HG03135 (cell line): ENCODE measurements around the gene SYDE1.
"Not testable (repeated sequence)": the region's sequence is repeated elsewhere in the genome, so short reads cannot be mapped to it uniquely, and the experiment has no call there.

Experiments used
- ATAC-seq: cut with Tn5 transposase; IDR thresholded peaks from one replicate; pipeline ENCODE4 v1.9.1; 2021; ENCODE audit warnings: mild to moderate bottlenecking, moderate library complexity; ENCODE audit not compliant: unreplicated experiment

SYDE1 gene

DNA sequence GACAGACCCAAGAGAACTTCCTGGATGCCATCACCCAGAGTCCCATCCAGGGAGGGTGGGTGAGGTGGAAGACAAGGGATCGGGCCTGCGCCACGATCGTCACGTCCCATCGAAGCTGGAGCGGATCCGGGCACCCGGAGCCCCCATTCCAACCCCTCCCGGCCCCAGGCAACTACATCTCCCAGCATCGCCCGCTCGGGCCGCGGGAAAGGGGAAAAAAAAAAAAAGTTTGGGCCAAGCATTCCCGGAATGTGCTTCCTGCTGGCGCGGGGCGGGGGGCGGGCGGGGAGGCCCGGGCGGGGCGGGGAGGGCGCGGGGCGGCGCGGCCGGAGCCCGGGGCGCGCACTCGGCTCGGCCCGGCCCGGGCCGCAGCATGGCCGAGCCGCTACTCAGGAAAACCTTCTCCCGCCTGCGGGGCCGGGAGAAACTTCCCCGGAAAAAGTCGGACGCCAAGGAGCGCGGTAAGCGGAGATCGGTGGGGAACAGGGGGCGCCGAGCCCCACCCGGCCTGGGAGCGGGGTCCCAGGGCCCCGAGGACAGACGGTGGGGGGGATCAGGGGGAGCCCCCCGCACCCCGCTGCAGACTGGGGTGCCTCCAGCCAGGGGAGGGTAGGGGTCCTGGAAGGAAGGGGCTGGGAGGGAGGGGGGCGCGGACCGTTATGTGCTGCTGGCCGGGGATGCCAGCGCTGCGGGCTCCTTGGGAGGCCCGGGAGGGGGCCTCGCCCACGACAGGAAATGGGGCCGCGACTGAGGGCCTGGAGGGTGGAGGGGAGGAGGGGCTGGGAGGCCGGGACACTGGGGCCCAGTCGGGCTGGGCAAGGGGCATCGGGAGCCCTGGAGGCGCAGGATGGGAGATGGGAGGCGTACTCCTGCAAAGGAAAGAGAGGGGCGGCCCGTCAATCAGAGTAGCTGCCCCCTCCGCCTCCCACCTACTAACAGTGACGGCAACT, at the start of gene SYDE1:
SYDE1 (plus strand) TSS at position 341 of the 950 bp plus-strand sequence; CDS start at position 374, 33 bp downstream.
- ATAC-seq: no peak

- ATAC-seq: no peak
These were observed 45.2 kb upstream of the SYDE1 start for GRCh38 chr19:15062036-15062435.

- ATAC-seq: not testable (repeated sequence)
These were observed 36.8 kb upstream of the SYDE1 start for GRCh38 chr19:15070386-15070785.

- ATAC-seq: no peak
These were observed 34.1 kb upstream of the SYDE1 start for GRCh38 chr19:15072930-15073647.

GRCh38 chr19:15074371-15074770, 32.8 kb upstream of the SYDE1 start:
- ATAC-seq: no peak

DNA sequence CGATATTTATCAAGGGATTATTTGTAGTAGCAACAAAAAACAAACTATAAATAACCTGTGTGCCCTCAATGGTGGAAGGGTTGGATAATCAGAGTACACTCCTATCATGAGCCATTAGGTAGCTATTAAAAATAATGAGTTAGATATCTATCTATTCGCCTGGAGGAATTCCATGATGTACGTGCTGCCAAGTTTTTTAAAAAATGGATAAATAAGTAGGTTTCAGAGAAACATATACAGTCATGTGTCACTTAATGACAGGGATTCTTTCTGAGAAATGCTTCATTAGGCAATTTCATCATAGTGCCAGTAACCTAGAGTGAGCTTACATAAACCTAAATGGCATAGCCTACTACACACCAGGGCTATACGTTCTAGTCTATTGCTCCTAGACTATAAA, 31.4 kb upstream of the SYDE1 start:
- ATAC-seq: no peak

- ATAC-seq: not testable (repeated sequence)
These were observed 27.2 kb upstream of the SYDE1 start for GRCh38 chr19:15080002-15080401.

- no peak for ATAC-seq
These were observed 25.3 kb upstream of the SYDE1 start, which contains the start of gene OR1I1 for GRCh38 chr19:15081911-15082310. Gene OR1I1, plus strand, starts transcription at chr19:15082211. Its CDS starts 4,855 bp downstream, at chr19:15087066.

DNA sequence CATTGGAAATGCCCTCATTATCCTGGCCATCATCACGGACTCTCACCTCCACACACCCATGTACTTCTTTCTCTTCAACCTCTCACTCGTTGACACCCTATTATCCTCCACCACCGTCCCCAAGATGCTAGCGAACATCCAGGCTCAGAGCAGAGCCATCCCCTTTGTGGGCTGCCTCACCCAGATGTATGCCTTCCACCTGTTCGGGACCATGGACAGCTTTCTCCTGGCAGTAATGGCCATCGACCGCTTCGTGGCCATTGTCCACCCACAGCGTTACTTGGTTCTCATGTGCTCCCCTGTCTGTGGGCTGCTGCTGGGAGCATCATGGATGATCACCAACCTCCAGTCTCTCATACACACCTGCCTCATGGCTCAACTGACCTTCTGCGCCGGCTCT, 20.0 kb upstream of the SYDE1 start:
- ATAC-seq: no peak

GRCh38 chr19:15091918-15092753, 15.1 kb upstream of the SYDE1 start:
- ATAC-seq: no peak

DNA sequence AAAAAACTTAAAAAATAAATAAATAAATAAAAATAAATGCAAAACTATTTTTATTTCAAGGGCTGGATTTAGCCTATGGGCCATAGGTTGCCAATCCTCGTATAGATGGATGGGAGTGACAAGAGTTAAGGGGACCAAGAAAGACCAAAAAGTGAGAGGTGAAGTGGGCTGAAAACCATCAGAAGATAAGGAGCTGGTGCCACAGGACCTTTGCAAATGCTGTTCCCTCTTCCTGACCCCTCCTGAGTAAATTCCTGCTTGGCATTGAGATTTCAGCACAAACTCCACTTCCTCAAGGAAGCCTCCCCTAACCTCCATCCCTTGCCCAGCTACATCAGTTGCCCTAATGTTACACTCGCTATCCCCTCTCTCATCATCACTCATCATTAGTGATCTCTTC, 14.2 kb upstream of the SYDE1 start:
- no peak for ATAC-seq

- ATAC-seq: no peak
These were observed 11.0 kb upstream of the SYDE1 start for GRCh38 chr19:15096223-15096622.

DNA sequence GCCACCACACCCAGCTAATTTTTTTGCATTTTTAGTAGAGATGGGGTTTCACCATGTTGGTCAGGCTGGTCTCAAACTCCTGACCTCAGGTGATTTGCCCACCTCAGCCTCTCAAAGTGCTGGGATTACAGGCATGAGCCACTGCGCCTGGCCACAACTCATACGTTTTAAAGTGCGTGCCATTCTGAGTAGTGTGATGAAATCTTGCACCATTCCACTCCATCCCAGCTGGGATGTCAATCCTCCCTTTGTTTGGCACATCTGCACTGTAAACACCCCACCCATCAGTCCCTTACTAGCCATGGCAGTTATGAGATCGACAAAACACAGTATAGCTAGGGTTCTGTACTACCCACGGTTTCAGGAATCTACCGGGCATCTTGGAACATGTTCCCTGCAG, 9.2 kb upstream of the SYDE1 start:
- ATAC-seq: not testable (repeated sequence)

GRCh38 chr19:15098460-15098859, 8.7 kb upstream of the SYDE1 start:
- ATAC-seq: no peak

DNA sequence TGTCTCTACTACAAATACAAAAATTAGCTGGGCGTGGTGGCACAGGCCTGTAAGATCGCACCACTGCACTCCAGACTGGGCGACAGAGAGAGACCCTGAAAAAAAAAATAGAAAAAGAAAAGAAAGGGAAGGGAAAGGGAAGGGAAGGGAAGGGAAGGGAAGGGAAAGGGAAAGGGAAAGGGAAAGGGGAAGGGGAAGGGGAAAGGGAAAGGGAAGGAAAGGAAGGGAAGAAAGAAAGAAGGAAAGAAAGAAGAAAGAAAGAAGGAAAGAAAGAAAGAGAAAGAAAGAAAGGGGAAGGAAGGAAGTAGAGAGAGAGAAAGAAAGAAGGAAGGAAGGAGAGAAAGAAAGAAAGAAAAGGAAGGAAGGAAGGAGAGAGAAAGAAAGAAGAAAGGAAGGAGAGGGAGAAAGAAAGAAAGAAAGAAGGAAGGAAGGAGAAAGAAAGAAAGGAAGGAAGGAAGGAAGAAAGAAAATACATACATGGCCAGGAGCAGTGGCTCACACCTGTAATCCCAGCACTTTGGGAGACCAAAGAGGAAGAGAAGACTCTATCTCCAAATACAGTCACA, 8.1 kb upstream of the SYDE1 start:
- ATAC-seq: no peak

DNA sequence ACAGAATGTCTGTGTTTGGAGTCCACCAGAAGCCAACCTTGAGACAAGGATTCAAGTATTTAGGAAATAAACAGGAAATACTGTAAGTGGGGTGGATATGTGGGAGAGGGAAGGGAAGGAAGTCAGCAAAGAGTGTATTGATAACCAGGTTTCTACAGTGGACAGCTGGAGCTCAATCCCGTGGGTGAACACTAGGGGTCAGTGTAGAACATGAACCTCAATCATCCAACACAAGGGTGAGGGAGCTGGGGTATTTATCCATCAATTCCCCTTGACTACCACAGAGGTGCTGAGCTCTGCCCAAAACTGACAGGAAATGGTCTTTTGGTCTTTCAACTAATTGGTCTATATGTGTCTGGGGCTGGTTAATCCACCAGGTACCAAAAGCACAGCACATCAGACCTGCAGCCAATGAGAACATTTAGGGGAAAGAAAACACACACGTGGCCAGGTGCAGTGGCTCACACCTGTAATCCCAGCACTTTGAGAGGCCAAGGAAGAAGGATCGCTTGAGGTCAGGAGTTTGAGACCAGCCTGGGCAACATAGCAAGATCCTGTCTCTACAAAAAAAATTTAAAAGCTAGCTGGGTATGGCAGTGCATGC, 5.6 kb upstream of the SYDE1 start:
- ATAC-seq: no peak

- no peak for ATAC-seq
These were observed 3.2 kb upstream of the SYDE1 start for GRCh38 chr19:15104003-15104402.

DNA sequence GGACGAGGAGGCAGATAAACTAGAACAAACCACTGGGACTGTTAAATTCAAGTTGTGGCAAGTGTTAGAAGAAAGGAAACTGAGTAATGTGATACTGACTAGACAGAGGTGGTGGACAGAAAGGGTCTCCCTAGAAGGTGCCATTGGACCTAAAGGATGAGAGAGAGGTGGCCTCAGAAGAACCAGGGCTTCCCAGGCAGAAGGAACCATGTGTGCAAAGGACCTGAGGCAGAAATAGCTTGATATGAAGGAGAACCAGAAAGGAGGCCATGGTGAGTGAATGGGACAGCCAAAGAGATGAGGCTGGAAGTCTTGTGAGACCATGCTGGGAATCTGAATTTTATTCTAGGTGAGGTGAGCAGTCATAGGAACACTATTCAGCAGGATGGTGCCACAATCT, 2.8 kb upstream of the SYDE1 start:
- ATAC-seq: no peak

- ATAC-seq: no peak
These were observed 2.2 kb upstream of the SYDE1 start for GRCh38 chr19:15105044-15105443.

DNA sequence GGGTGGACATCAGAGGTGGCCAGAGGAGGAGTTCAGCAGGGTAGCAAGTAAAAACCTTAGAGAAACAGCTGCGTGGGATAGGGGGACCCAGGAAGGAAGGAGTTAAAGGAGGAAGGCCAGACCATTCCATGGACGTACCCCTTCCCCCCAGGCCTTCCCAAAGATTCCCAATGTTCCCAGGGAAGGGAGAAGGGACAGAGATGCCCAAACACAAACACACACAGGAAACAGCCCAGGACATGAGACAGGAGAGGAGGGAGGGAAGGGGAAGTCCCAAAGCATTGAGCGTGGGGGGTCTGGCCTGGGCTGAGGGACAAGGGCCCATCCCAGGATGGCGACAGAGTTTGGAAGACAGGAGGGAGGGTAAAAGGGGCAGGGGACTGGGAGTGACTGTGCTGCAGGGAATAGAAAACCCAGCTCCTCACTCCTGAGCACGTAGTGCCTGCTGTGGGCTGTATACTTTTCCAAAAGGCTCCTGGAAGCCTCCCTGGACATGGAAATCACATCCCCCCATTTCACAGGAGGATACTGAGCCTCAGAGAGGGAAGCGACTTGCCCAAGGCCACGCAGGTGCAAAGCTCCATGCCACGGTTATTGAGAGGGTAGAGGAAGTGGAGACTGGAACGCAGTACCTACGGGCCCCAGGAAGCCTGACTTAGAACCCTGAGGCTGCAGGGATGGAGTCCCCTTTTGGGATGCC, 1.1 kb downstream of the SYDE1 start:
- ATAC-seq: no peak
